Stimulated activated CD8-positive, alpha-beta memory T cell treated with anti-CD3 and anti-CD28 coated beads, Interleukin-15, amount 100 ng/mL, for 48 hours (primary cell): ENCODE data around the gene NAALADL2.

ENCODE experiments used
- DNase-seq, 2 donors: peaks; one replicate each; pipeline ENCODE4 v3.0.0-alpha.2; 2020; ENCODE audit warnings: low read depth in 2 of 2

Gene NAALADL2

GRCh38 chr3:174884776-174885568 is 25.8 kb downstream of the NAALADL2 start:
- DNase-seq = no peak

DNA sequence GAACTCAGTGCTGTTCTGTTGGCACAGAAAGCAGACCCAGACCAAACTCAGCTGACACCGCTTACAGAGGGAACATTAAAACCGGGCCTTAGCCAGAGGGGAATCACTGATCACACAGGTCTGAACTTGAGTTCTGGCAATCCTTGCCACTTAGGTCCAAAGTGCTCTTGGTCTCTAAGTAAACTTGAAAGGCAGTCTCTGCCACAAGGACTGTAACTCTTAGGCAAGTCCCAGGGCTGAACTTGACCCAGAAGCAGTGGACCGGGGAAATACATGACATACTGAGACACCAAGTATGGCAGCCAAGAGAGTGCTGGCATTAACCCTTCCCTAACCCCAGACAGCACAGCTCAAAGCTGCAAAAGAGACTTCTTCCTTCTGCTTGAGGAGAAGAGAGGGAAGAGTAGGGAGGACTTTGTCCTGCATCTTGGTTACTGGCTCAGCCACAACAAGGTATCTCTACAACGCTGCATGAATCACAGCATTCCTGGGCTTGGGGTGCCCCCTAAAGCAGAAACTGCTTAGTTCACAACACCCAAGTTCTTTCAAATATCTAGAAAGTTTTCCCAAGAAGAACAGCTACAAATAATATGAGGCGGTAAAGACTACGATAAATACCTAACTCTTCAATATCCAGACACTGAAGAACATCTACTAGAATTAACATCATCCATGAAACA is 32.5 kb downstream of the NAALADL2 start:
- no peak for DNase-seq

DNA sequence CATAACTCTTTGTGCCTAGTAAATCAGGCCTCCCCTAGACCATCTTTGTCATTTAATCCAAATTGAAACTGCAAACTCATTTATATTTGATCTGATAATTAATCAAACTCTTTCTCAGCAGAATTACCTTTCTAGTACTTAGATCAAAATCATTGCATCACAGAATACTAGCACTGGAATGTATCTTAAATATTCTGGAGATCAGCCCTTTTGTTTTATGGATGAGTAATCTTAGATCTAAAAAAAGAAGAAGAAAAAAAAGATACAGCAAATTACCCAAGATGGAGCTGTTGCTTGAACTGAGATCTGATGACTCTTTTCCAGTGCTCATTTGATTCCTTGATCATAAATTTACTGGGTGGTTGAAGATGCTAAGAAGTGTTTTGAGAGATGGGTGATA is 47.9 kb downstream of the NAALADL2 start:
- no peak for DNase-seq

DNA sequence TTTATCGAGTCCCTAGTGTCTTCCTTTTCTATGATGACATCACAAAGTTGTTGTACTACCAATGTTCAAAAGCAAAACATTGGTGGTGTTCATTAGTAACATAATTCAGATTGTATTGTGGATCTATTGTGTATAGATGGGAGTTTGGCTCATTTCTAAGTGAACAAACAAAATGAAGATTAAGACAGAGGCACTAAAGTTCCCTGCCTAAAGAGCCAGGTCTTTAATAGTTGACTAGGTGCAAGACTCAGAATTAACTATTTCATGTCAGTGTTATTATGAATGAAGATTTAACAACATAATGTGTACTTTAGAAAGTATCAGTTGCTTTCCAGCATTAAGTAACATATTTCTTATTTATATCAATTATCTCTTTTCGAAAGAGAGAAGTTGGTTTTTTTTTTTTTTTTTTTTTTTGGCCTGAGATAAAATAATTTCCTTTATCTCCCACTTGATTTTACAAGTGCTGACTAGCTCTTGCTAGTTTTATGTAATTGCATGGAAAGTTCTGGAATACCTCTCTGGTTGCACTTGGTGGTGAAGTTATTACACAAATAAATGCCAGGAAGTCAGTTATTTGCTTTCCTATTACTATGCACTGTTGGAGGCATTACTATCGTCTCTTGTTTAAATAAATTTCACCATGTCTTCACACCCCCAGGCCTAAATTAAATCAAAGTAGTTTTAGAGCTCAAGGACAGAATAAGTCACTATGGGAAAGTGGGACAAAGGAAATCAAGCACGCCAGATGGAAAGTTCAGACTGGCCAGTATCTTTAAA is 48.7 kb downstream of the NAALADL2 start:
- no peak for DNase-seq

- DNase-seq = no peak
These were observed 72.6 kb downstream of the NAALADL2 start for GRCh38 chr3:174931473-174932353.

GRCh38 chr3:174936590-174936989 is 77.5 kb downstream of the NAALADL2 start:
- DNase-seq = no peak

- no peak for DNase-seq
These were observed 78.3 kb downstream of the NAALADL2 start for GRCh38 chr3:174937478-174937877.

DNA sequence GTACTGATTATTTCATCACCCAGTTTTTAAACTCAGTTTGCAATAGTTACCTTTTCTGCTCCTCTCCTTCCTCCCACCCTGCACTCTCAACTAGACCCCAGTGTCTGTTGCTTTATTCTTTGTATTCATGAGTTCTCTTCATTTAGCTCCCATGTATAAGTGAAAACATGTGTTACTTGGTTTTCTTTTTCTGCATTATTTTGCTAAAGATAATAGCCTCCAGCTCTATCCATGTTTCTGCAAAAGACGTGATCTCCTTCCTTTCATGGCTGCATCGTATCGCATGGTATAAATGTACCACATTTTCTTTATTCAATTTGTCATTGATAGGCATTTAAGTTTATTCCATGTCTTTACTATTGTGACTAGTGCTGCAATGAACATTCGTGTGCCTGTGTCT is 79.0 kb downstream of the NAALADL2 start:
- DNase-seq = no peak

GRCh38 chr3:174940151-174940550 is 81.0 kb downstream of the NAALADL2 start:
- no peak for DNase-seq

- no peak for DNase-seq
These were observed 86.1 kb downstream of the NAALADL2 start for GRCh38 chr3:174945276-174945675.

- no peak for DNase-seq
These were observed 86.8 kb downstream of the NAALADL2 start for GRCh38 chr3:174945951-174946350.

- DNase-seq = no peak
These were observed 90.4 kb downstream of the NAALADL2 start for GRCh38 chr3:174949523-174949922.

DNA sequence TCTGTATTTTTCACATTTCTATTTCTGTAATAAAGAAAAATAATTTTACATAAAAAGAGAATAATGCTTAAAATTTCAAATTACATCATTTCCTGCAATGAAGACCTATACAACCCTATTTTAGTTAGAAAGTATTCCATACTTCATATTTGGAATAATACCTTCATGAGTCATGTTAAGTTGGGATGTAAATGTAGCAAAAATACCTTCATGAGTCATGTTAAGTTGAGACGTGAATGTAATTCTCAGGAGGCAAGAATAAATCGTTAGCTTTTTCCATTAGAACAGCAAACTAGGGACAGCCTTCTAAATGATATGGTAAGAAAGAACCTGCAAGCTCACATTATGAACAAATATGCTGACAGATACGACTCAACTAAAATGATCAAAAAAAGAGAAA is 91.9 kb downstream of the NAALADL2 start:
- no peak for DNase-seq

- no peak for DNase-seq
These were observed 92.4 kb downstream of the NAALADL2 start for GRCh38 chr3:174951498-174952005.

GRCh38 chr3:174953068-174953467 is 93.9 kb downstream of the NAALADL2 start:
- no peak for DNase-seq

- DNase-seq = no peak
These were observed 96.4 kb downstream of the NAALADL2 start for GRCh38 chr3:174955513-174956016.

GRCh38 chr3:174957081-174957480 is 97.9 kb downstream of the NAALADL2 start:
- no peak for DNase-seq

DNA sequence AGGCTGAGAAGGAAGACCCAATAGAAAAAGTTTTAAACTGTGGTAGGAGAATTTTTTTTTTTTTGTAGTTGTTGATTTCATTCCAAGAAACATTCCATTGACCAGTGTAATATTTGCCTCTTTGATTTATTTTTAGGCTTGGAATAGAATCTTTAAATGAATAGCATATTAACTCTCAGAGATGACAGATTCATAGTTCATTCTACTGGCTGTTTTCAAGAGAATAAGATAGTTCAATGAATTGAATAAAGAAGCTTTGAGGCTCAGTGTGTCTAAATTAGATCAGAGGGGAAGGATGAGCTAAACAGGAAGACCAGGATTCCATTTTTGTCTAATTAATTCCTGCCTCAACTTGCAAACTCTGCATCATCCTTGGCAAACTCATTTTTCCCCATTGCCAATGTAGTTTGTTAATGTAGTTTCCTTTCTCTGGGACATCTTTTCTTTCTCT is 98.4 kb downstream of the NAALADL2 start:
- no peak for DNase-seq

DNA sequence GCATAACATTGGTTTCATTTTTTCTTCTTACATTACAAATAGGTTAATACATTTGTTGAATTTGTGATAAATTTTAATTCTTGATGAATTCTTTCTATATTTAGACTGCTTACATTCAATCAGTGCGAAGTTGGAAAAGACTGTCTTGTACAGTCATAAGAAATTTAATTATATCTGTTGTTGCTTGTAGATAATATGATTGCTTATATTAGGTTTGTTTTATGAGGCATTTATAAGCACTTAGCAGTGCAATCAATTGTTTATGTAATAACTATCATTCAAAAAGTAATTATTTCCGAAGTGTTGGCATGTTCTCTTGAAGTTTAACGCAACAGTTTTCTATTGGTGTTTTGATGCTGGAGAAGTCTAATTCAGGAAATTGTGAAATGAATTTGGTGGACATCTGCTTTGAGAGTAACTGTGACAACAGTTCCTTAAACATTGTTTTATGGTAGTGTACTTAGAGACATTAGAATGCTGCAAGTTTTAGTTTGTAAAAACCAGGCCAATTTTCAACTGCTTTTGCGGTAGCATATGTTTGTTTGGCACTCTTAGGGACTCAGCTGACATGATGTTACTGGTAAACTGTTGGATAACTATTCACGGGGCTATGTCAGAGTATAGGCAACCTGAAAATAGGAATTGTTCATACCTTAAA is 99.7 kb downstream of the NAALADL2 start:
- no peak for DNase-seq

GRCh38 chr3:174959556-174960065 is 100.5 kb downstream of the NAALADL2 start:
- no peak for DNase-seq
